Measurements from ENCODE around the gene LDHB.
"Not testable (repeated sequence)": the region's sequence is repeated elsewhere in the genome, so short reads cannot be mapped to it uniquely, and the experiment has no call there.

LDHB gene

DNA sequence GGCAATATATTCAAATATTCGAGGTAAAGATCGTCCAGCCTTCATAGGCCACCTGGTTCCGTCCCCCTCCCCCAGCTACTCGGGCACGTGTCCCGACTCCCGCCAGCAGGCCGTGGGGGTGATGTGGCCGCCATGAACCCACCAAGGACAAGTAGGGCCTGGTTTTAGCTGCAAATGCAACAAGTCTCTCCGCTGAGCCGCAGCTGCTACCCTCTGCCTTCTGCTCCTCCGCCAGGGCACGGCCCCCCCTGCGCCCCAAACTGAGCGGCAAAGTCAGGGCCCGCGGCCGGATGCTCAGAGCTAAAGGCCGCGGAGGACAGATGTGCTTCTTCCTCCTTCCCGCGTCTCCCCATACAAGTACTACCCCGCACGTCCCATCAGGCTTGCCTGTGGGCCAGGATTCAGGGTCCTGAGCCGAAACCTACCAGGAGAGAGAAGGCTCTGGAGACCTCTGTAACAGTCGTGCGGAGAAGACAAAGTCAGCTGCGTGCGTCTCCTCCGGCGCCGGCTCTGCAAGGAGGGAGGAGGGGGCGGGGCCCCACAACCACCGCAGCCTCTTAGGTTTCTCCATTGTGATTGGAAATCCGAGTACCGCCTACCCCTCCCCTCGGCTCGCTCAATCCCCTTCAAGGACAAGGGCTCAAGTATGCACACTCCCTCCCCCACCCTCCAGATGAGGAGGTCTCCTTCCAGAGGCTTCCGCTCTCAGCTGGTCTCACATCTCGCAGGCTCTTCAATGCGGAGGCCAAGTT is at the start of gene LDHB:
Gene LDHB (minus strand): TSS at position 517 of the 752 bp plus-strand sequence. CDS start 3,171 bp downstream, outside the sequence.
- DNase-seq (ENCODE audit: low read depth in 2 of 2, low spot score in 1 of 2), result peak; percentile 79 to 91

GRCh38 chr12:21704847-21705246 is 47.2 kb upstream of the LDHB start:
- DNase-seq (ENCODE audit: low read depth in 2 of 2, low spot score in 1 of 2), result no peak

- DNase-seq (ENCODE audit: low read depth in 2 of 2, low spot score in 1 of 2), result no peak
These were observed 42.2 kb upstream of the LDHB start for GRCh38 chr12:21699851-21700250.

DNA sequence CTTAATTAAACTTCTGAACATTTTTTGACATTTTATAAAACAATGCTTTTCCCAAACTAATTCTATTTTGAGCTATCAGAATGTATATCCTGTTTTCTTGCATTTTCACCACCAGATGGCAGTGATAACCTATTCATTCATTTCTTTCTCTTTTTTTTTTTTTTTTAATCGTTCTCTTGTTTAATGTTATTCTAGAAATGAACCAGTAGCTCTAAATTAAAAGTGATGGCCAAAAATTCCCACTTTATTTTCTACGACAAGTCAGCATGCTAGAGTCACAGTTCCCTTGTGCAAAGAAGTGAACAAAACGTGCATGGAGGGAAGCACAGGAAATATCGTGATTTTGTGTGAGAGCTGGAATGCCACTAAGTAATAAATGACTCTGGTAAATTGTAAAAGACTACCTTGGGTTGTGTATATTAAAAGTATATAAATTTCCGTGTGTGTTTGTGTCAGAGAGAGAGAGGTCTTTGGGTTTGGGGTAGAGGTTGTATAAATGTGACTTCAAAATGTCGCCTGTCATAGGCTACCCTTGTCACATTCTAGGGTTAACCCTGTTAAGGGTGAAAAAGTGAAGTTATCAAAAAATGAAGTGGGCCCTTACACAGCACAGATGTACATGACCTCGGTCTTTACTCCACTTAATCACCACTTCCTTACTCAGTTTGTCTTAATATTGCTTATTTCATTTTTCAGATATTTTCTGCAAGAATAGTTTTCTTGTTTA is 40.4 kb upstream of the LDHB start:
- no peak for DNase-seq (ENCODE audit: low read depth in 2 of 2, low spot score in 1 of 2)

DNA sequence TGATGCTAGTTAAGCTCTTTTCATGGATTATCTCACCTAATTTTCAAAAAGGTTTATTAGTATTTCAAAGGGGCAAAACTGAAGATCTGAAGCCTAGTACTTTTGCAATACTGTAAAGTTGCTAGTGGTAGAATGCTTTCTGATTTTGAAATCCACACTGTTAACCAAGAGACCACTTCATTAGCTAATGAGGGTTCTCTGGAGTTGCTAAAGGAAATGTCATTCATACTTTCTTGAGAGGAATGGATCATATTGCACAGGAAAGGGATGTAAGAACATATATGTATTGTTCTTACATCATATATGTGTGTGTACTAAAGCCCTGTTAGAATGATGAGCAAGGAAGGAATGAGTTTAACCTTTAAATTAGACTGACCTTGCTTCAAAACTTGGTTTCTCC is 39.0 kb upstream of the LDHB start:
- DNase-seq (ENCODE audit: low read depth in 2 of 2, low spot score in 1 of 2), result no peak

DNA sequence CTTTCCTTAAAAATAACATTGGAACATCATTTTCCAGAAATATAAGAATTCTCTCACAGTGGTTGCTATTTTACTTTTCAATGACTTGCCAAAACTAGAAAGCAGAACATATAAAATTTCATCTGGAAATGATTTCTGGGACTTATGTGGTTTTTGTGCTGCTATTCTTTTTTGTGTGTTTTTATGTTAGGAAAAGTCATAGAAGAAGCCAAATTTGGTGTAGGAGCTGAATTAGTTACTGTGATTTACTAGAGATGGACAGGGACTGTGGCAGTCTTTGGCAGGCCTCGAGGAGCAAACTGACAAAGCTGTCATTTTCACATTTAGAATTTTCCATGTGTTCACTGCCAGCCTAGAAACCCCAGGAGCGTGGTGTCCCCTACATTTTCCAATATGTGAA is 38.3 kb upstream of the LDHB start:
- no peak for DNase-seq (ENCODE audit: low read depth in 2 of 2, low spot score in 1 of 2)

DNA sequence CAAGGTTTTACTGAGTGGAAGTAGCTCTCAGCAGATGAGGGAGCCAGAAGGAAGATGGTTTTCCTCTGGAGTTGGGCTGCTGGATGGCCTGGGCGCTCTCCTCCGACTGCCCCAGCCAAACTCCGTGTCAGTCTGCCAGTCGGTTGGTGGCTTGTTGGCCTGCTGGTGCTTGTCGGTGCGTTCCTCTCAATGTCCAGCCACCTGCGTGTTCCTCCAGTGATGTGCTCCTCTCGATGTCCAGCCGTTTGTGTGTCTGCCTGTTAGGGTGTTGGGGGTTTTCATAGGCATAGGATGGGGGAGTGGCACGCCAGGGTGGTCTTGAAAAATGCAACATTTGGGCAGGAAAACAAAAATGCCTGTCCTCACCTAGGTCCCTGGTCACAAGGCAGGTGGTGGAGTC is 37.0 kb upstream of the LDHB start:
- no peak for DNase-seq (ENCODE audit: low read depth in 2 of 2, low spot score in 1 of 2)

DNA sequence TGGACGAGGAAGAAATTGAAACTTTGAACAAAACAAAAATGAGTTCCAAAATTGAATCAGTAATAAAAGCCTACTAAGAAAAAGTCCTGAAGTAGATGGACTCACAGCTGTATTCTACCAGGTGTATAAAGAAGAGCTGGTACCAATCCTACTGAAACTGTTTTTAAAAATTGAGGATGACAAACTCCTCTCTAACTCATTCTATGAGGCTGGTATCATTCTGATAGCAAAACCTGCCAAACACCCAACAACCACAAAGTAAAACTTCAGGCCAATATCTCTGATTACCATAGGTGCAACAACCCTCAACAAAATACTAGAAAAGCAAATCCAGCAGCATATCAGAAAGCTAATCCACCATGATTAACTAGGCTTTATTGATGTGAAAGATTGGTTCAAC is 33.9 kb upstream of the LDHB start:
- DNase-seq (ENCODE audit: low read depth in 2 of 2, low spot score in 1 of 2), result no peak

GRCh38 chr12:21690704-21691368 is 33.2 kb upstream of the LDHB start:
- DNase-seq (ENCODE audit: low read depth in 2 of 2, low spot score in 1 of 2), result no peak

GRCh38 chr12:21683115-21683514 is 25.5 kb upstream of the LDHB start:
- no peak for DNase-seq (ENCODE audit: low read depth in 2 of 2, low spot score in 1 of 2)

DNA sequence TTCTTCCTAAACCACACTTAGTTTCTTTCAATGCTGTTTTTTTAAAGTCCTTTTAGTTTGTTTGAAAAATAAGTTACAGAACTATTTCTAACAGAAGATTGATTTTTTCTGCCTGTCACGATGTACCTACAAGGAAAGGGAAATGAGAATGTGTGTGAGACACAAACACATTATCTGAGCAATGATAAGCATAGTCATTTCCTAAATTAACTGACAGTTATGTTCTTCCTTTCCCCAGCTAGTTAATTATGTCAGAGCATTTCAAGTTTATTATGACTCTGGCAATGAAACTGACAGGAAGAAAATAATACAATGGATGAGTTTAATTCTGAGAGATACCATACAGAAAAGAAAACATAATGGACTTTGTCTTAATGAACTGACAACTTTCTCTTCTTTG is 21.3 kb upstream of the LDHB start:
- no peak for DNase-seq (ENCODE audit: low read depth in 2 of 2, low spot score in 1 of 2)

- no peak for DNase-seq (ENCODE audit: low read depth in 2 of 2, low spot score in 1 of 2)
These were observed 20.1 kb upstream of the LDHB start for GRCh38 chr12:21677622-21678277.

DNA sequence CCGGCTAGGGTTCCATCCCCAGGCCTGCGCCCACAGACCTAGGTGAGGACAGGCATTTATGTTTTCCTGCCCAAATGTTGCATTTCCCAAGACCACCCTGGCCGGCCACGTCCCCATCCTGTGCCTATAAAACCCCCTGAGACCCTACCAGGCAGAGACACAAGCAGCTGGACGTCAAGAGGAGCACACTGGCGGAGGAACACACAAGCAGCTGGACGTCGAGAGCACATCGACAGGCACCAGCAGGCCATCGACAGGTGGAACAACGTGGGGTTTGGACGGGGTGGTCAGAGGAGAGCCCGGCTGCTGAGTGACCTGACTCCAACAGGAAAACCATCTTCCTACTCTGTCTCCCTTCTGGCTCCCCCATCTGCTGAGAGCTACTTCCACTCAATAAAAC is 19.6 kb upstream of the LDHB start:
- no peak for DNase-seq (ENCODE audit: low read depth in 2 of 2, low spot score in 1 of 2)

DNA sequence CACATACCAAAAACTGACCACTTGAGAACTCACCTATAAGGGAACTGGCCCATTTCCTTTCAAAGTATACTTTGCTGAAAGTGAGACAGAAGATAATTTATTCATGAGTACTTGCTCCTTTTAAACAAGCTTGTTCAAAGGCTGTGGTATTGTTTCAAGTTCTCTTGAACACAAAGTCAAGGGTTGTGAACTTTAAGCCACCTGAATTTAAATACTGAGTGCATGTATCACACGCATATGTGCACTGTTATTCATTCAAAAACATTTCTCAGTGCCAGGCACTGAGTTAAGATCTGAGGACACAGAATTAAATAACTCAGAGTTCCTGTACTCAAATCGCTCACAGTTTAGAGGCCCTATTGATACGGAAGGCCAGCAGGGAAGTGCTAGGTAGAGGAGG is 19.1 kb upstream of the LDHB start:
- DNase-seq (ENCODE audit: low read depth in 2 of 2, low spot score in 1 of 2), result no peak

DNA sequence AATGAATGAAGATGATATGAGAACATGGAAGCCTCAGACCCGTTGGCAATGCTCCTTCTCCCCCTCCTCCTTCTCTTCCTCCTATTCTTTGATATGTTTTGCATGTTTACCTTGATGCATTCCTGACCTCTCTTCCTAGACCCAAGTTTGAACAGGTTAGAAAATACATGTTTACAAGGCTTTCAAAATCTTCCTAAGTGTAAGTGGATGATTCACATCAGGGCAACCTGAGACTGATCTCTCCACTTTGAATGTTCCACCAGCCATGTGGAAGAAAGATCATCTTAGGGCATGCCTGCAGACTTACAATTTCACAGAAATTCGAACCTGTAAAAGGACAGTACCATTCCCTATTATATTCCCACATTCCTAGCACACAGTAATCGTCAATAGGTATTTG is 18.0 kb upstream of the LDHB start:
- no peak for DNase-seq (ENCODE audit: low read depth in 2 of 2, low spot score in 1 of 2)

GRCh38 chr12:21675096-21675495 is 17.5 kb upstream of the LDHB start:
- DNase-seq (ENCODE audit: low read depth in 2 of 2, low spot score in 1 of 2), result no peak

DNA sequence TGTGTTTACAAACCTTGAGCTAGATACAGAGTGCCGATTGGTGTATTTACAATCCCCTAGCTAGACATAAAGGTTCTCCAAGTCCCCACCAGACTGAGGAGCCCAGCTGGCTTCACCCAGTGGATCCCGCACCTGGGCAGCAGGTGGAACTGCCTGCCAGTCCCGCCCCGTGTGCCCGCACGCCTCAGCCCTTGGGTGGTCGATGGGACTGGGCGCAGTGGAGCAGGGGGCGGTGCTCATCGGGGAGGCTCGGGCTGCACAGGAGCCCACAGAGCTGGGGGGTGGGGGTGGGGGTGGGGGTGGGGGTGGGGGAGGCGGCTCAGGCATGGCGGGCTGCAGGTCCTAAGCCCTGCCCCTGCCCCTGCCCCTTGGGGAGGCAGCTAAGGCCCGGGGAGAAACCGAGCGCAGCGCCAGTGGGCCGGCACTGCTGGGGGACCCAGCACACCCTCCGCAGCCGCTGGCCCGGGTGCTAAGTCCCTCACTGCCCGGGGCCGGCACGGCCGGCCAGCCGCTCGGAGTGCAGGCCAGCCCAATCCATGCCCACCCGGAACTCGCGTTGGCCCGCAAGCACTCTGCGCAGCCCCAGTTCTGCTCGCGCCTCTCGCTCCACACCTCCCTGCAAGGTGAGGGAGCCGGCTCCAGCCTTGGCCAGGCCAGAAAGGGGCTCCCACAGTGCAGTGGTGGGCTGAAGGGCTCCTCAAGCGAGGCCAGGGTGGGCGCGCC is 16.3 kb upstream of the LDHB start:
- not testable (repeated sequence) for DNase-seq (ENCODE audit: low read depth in 2 of 2, low spot score in 1 of 2)

GRCh38 chr12:21672146-21672545 is 14.5 kb upstream of the LDHB start:
- DNase-seq (ENCODE audit: low read depth in 2 of 2, low spot score in 1 of 2), result no peak

DNA sequence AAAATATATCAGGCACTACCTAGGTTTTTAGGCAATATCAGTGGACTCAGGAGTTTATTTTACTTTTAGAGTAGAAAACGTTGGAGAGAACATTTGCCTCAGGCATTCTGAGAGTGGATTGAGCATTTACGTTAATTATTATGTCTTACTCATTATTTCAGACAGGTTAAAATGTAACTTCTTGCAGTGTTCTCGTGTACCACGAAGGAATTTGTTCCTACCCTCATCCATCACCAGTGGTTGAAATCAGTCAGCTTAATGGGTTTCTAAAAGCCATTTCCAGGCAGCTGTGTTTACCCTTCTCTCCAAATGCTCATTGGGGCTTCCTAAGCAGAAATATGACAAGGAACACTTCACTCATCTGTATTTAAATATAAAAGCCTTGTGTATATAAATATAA is 9.1 kb upstream of the LDHB start:
- no peak for DNase-seq (ENCODE audit: low read depth in 2 of 2, low spot score in 1 of 2)

DNA sequence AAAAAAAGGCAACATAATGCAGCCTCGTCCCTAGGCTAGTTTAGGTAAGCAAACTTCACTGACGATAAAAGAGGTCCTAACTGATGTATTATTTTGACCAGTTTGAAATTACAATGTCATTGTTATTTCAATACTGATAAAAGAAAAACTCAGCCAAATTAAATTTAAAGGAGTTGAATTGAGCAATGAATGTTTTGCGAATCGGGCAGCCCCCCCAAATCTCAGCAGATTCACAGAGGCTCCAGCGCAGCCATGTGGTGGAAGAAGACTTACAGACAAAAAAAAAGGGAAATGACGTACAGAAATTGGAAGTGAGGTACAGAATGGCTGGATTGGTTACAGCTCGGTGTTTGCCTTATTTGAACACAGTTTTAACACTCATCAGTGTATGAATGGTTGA is 8.2 kb upstream of the LDHB start:
- DNase-seq (ENCODE audit: low read depth in 2 of 2, low spot score in 1 of 2), result no peak
